Measurements from ENCODE around the gene CFAP65. TPM values are rescaled to one million over a fixed set of nuclear protein-coding genes. Genes with fewer than 3 reads are reported as not detected.

CFAP65 gene
- total RNA-seq, 1 donor from 2014 or later: 0.80 TPM

DNA sequence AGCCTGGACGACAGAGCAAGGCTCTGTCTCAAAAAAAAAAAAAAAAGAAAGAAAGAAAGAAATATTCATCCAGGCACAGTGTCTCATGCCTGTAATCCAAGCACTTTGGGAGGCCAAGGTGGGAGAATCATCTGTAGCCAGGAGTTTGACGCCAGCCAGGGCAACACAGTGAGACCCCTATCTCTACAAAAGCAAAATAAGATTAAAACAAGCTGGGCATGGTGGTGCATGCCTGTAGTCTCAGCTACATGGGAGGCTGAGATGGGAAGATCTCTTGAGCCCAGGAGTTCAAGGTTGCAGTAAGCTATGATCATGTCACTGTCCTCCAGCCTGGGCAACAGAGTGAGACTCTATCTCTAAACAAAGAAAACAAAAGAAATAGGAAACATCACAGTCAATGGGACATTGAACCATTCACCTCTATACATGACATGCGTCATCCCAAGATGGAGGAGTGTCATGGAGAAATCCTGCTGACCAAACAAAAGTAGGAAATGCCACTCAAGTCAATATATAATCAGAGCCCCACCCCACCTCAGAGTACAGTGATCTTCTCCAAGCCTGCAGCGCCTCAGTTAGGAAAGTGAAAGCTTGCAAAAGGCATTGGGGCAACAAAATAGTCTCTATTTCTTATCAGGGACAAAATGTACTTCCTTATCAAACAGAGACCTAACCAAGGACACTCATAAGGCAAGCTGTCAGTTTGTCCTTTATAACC, 66.1 kb downstream of the CFAP65 start:
- H3K4me1 ChIP-seq: no peaks in the 10 kb centered on the region
- H3K27ac Mint-ChIP-seq: no peak overlapping the region
- H3K27ac ChIP-seq: no peak overlapping the region
- no peak overlapping the region for H2AFZ ChIP-seq (replicated peaks)
- H3K27me3 Mint-ChIP-seq (ENCODE audit: insufficient read depth, low read depth): peaks cover 45% of the 10 kb centered on the region
- no peak for TF ChIP-seq EZH2 (IDR thresholded peaks at IDR 0.05)
- TF ChIP-seq, protein P1, sequence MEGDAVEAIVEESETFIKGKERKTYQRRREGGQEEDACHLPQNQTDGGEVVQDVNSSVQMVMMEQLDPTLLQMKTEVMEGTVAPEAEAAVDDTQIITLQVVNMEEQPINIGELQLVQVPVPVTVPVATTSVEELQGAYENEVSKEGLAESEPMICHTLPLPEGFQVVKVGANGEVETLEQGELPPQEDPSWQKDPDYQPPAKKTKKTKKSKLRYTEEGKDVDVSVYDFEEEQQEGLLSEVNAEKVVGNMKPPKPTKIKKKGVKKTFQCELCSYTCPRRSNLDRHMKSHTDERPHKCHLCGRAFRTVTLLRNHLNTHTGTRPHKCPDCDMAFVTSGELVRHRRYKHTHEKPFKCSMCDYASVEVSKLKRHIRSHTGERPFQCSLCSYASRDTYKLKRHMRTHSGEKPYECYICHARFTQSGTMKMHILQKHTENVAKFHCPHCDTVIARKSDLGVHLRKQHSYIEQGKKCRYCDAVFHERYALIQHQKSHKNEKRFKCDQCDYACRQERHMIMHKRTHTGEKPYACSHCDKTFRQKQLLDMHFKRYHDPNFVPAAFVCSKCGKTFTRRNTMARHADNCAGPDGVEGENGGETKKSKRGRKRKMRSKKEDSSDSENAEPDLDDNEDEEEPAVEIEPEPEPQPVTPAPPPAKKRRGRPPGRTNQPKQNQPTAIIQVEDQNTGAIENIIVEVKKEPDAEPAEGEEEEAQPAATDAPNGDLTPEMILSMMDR (IDR thresholded peaks at IDR 0.05): no peak
- no peak for TF ChIP-seq EZH2phosphoT487 (IDR thresholded peaks at IDR 0.05)
- no peaks in the 10 kb centered on the region for H3K9me3 ChIP-seq (ENCODE audit: low read depth)
- H3K4me1 Mint-ChIP-seq: peaks cover 7% of the 10 kb centered on the region
- no peaks in the 10 kb centered on the region for H3K9me3 Mint-ChIP-seq
- peaks cover 96% of the 10 kb centered on the region for H3K27me3 ChIP-seq
- H3K4me3 Mint-ChIP-seq: no peak overlapping the region
- no peak overlapping the region for H3K4me3 ChIP-seq
- no peak for DNase-seq (ENCODE audit: low spot score)
- H3F3A ChIP-seq (ENCODE audit: low read depth): no peaks in the 10 kb centered on the region
- no peak overlapping the region for H3K4me2 ChIP-seq
- no peaks in the 10 kb centered on the region for H3K36me3 ChIP-seq
- no peaks in the 10 kb centered on the region for H3K79me2 ChIP-seq (ENCODE audit: low read depth)
- no peak overlapping the region for H3K9ac ChIP-seq
- no peaks in the 10 kb centered on the region for H3K36me3 Mint-ChIP-seq
- no peaks in the 10 kb centered on the region for H4K20me1 ChIP-seq (ENCODE audit: low read depth)

DNA sequence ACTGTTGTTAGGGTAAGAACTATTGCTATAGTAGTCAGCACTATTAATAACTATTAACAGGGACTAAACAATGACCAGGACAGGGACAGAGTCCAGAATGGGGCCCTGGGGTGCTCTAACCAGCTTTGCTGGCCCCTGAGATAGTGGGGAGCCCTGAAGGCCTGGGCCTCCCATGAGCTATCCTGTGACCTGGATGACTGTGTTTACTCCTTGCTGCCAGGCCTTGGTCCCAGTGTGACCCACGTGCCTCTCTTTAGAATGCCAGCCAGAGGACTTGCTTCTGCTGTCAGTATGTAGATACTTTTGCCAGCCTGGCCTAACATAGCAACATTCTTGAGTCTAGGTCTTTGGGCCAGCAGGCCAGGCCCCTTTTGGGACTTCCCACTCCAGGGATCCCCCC, 70.4 kb downstream of the CFAP65 start:
- H3K9me3 Mint-ChIP-seq: peaks cover 3% of the 10 kb centered on the region
- H3K27me3 ChIP-seq: peaks cover 92% of the 10 kb centered on the region
- no peaks in the 10 kb centered on the region for H3K9me3 ChIP-seq (ENCODE audit: low read depth)
- no peak overlapping the region for H3K4me3 ChIP-seq
- no peak overlapping the region for H3K27ac Mint-ChIP-seq
- H4K20me1 ChIP-seq (ENCODE audit: low read depth): no peaks in the 10 kb centered on the region
- no peaks in the 10 kb centered on the region for H3K36me3 ChIP-seq
- H3K4me3 Mint-ChIP-seq: no peak overlapping the region
- H3K4me1 Mint-ChIP-seq: peaks cover 7% of the 10 kb centered on the region
- H3K27me3 Mint-ChIP-seq (ENCODE audit: insufficient read depth, low read depth): peaks cover 29% of the 10 kb centered on the region
- TF ChIP-seq EZH2 (IDR thresholded peaks at IDR 0.05): no peak
- no peak for TF ChIP-seq EZH2phosphoT487 (IDR thresholded peaks at IDR 0.05)
- TF ChIP-seq, protein P1 (IDR thresholded peaks at IDR 0.05): no peak
- H3K27ac ChIP-seq: no peak overlapping the region
- H3F3A ChIP-seq (ENCODE audit: low read depth): no peaks in the 10 kb centered on the region
- no peak for DNase-seq (ENCODE audit: low spot score)
- H3K9ac ChIP-seq: no peak overlapping the region
- no peaks in the 10 kb centered on the region for H3K4me1 ChIP-seq
- no peaks in the 10 kb centered on the region for H3K79me2 ChIP-seq (ENCODE audit: low read depth)
- no peak overlapping the region for H3K4me2 ChIP-seq
- H2AFZ ChIP-seq (replicated peaks): no peak overlapping the region
- H3K36me3 Mint-ChIP-seq: no peaks in the 10 kb centered on the region

DNA sequence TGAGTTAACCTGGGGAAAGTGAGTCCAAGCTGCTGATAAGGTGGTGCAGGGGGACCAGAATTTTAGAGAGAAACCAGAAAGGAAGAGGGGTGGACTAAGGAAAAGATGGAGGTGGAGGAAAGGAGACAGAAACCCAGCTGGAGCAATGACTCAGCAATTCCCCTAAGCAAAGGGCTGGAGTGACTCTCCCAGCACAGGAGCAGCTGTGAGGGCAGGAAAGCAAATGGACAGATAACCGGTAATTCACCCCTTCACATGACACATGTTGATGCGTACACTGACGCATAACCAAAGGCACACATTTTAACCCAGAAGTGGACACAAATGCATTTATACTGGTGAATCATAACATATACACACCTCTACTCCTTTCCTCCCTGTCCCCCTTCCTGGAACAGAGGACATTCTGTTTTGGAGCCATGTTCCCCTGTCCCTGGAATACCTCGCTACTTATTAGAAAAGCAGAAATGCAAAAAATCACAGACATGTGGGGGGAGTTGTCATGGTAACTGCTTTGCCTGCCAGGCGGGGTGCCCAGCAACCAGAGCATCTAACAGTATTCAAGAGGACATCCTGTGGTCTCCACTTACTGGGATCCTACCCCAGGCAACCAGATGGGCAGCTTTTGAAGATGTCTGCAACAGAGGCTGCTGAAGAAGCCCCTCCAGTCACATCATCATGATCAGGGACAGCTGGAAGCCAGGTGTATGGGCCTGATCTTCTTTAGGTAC, 77.1 kb downstream of the CFAP65 start:
- DNase-seq (ENCODE audit: low spot score): peak; percentile 48
- Mint-ChIP-seq H3K27me3 (ENCODE audit: insufficient read depth, low read depth) (peaks cover 52% of the 10 kb centered on the region), H3K4me3 (peak overlapping the region; percentile 86), H3K27ac (peak overlapping the region; percentile 96), H3K9me3 (no peaks in the 10 kb centered on the region), H3K4me1 (peaks cover 37% of the 10 kb centered on the region), H3K36me3 (peaks cover 2% of the 10 kb centered on the region)
- Histone ChIP-seq H3K4me2 (peak overlapping the region; percentile 77), H2AFZ (replicated peaks) (peak overlapping the region; percentile 31), H3K9me3 (ENCODE audit: low read depth) (no peaks in the 10 kb centered on the region), H3K9ac (no peak overlapping the region), H3K27ac (no peak overlapping the region), H3F3A (ENCODE audit: low read depth) (peaks cover 15% of the 10 kb centered on the region), H3K4me1 (peaks cover 27% of the 10 kb centered on the region), H3K79me2 (ENCODE audit: low read depth) (no peaks in the 10 kb centered on the region), H3K36me3 (no peaks in the 10 kb centered on the region), H3K4me3 (peak overlapping the region; percentile 56), H3K27me3 (peaks cover 67% of the 10 kb centered on the region), H4K20me1 (ENCODE audit: low read depth) (peaks cover 26% of the 10 kb centered on the region)
- TF ChIP-seq EZH2 (IDR thresholded peaks at IDR 0.05): no peak
- TF ChIP-seq EZH2phosphoT487 (IDR thresholded peaks at IDR 0.05): no peak
- TF ChIP-seq, protein P1 (IDR thresholded peaks at IDR 0.05): no peak

Data from neural progenitor cell (in vitro differentiated cells).